Retinal pigment epithelial cell (primary cell): ENCODE measurements around the gene BRINP2.

Experiments used
- DNase-seq: peaks from one replicate; pipeline ENCODE4 v3.0.0-alpha.2; 2010; ENCODE audit warnings: low read depth
- H3K4me3 ChIP-seq: 2 replicates; pipeline ENCODE4 v1.5.1; 2011; ENCODE audit warnings: mild to moderate bottlenecking, low read length, control low read depth, moderate library complexity
- TF ChIP-seq, protein P1 (sequence below): conservative IDR thresholded peaks from 2 replicates; pipeline ENCODE4 v1.5.1; 2011; ENCODE audit warnings: low read depth, low read length, control low read depth, inconsistent platforms

Gene BRINP2

DNA sequence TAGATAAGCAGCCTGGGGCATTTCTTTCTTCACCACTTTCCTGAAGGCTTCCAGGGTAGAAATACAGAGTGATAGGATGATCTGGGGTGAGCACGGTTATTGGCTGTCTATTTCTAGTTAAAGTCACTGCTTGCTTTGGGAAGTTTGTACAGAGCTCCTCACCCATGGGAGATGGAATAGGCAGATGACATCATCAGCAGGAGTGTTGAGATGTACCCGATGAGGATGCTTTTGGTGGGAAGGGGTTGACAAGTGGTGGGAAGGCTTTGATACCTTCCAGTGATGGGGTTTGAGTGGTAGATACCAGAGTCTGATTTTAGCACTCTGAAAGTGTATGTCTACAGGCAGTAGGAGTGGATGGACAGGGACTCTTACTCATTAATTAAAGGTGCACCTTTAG is 112.6 kb downstream of the BRINP2 start:
- DNase-seq: no peak
- H3K4me3 ChIP-seq: no peak overlapping the region
- TF ChIP-seq, protein P1, sequence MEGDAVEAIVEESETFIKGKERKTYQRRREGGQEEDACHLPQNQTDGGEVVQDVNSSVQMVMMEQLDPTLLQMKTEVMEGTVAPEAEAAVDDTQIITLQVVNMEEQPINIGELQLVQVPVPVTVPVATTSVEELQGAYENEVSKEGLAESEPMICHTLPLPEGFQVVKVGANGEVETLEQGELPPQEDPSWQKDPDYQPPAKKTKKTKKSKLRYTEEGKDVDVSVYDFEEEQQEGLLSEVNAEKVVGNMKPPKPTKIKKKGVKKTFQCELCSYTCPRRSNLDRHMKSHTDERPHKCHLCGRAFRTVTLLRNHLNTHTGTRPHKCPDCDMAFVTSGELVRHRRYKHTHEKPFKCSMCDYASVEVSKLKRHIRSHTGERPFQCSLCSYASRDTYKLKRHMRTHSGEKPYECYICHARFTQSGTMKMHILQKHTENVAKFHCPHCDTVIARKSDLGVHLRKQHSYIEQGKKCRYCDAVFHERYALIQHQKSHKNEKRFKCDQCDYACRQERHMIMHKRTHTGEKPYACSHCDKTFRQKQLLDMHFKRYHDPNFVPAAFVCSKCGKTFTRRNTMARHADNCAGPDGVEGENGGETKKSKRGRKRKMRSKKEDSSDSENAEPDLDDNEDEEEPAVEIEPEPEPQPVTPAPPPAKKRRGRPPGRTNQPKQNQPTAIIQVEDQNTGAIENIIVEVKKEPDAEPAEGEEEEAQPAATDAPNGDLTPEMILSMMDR: no peak

DNA sequence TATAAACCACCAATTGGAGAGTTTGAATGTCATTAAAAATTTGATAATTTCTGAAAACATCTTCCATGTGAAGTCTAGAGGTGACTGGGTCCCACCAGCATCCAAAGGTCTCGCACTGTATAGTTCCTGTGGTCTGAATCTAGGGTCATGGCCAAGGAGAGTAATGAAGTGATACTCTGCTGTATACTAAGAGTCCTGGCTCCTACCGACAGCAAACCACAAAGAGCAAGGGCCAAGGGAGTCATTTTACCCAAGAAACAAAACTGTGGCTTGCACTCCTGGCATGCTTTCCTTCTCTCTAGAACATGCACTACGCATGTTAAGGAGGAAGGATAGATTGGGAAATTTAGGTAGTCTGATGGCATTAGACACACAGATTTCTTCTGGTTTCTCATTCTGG is 115.6 kb downstream of the BRINP2 start:
- H3K4me3 ChIP-seq: no peak overlapping the region
- TF ChIP-seq, protein P1: no peak

DNA sequence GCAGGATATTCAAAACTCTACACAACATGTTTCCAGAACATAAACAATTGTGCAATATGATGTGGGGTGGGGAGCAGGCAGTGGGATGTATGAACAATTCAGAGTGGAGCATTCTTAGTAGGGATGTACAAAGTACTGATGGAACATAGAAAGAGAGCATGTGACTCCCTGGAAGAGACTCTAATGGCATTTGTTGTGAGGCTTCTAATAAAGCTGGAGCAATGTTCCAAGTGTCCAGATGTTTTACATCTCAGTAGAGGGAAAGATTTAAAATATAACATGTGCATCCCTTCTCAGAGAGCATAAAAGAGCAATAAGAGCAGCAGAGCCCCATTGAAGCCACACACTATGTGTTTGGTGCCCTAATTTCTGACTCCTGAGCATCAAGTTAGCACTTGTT is 116.5 kb downstream of the BRINP2 start:
- TF ChIP-seq, protein P1: no peak

More for the DNA sequence above, 115.6 kb downstream of the BRINP2 start:
- DNase-seq: no peak

DNA sequence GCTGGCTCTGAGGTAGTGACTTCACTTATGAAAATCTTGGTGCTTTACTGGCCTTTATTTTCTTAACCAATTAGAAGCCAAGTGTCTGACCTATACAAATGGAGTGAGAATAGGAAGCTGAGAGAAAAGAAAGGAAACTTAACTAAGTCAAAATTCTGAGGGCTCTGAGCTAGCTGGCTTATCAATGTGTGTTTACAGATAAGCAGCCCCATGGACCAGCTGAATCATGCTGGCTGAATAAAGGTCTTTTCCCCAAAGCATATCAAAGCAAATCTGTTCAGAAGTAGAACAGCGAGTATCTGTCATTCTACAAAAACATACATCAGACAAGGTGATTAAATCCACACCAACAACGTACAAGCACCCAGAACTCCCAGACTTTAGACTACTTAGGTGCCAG is 117.2 kb downstream of the BRINP2 start:
- TF ChIP-seq, protein P1: no peak
- H3K4me3 ChIP-seq: no peak overlapping the region
- no peak for DNase-seq

More for the DNA sequence above, 116.5 kb downstream of the BRINP2 start:
- no peak overlapping the region for H3K4me3 ChIP-seq
- no peak for DNase-seq

DNA sequence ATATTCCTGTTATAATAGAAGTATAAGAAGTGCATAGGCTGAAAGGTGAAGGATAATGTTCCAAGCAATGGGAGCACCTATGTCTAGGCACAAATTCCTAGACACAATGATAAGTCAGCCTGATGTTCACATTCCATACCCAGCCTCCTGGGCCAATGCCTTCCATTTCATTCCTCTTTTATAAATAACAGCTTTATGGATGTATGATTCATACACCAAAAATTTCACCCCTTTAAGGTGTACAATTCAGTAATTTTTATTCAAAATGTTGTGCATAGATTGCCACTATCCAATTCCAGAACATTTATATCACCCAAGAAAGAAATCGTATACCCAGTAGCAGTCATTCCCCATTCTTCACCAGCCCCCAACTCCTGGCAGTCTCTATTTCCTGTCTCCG is 118.8 kb downstream of the BRINP2 start:
- H3K4me3 ChIP-seq: no peak overlapping the region
- no peak for DNase-seq
- TF ChIP-seq, protein P1: no peak

DNA sequence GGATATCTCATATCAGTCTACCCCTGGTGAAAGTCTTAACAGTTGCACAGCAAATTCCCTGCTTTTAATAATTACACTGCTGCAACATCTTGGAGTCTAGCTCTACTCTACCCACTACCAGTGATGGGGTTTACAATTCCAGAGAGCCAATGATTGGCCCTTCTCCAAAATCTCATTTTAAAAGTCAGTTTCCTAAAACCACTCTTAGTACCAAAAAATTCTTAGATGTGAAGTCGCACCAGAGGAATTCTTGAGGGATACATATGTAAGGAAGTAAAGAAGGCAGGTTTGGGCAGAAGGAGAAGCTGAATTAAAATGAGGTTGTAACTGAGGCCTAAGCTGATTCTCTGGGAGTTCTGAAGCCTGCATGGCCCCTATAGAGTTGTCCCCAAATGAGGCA is 129.7 kb downstream of the BRINP2 start:
- no peak overlapping the region for H3K4me3 ChIP-seq
- TF ChIP-seq, protein P1: no peak
- DNase-seq: no peak

DNA sequence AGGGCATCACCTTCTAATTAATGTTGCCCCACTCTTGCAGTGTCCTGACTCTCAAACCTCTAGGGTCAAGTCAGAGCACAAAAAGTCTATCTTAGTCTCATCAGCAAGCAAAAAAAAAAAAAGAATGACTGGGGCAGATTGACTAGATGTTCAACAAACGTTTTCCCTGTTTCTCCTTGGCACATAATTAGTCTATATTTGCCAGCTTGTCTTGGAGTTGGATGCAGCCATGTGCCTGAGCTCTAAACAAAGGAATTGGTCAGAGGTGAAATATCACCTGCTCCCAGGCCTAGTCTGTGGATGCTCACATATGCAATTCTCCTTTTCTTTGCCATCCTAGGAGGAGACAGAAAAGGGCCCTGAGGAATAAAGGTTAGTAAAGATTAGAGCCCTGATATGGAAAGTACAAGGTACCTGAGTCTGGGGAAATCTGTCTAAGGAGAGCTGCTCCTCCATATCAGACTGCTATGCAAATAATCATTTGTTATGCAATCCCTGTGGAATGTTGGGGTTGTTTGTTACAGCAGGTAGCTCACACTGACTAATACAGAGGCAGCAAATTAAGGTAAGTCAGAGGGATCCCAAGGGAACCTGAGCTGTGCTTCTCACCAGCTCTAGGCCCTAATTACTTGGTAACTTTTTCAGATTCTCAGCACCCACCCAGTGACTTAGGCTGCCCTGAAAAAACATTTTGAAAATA is 130.8 kb downstream of the BRINP2 start:
- TF ChIP-seq, protein P1: no peak
- no peak overlapping the region for H3K4me3 ChIP-seq
- no peak for DNase-seq
